CD4-positive, CD25-positive, alpha-beta regulatory T cell (primary cell): ENCODE data around the gene KLHDC3. TPM values are rescaled to one million over a fixed set of nuclear protein-coding genes. Genes with fewer than 3 reads are reported as not detected.
A peak's percentile ranks its signal among the peaks of the same experiment; 100 is the strongest.

ENCODE experiments used
- ATAC-seq, 2 donors: fragments of 150-1000 bp; cut with Tn5 transposase; one replicate each; pipeline ENCODE4 v1.10.0; 2021; ENCODE audit warnings: low read depth in 2 of 2, moderate number of reproducible peaks in 2 of 2, moderate library complexity in 1 of 2
- DNase-seq, 3 donors: peaks; one replicate each; pipeline versions ENCODE4 v3.0.0 to v3.0.0-alpha.2; 2012 to 2022; ENCODE audit warnings: mixed read lengths in 1 of 3
- H3K27ac ChIP-seq: one replicate; pipeline ENCODE4 v1.7.0; 2013; ENCODE audit warnings: mild to moderate bottlenecking, low read length; ENCODE audit not compliant: insufficient read depth, poor library complexity, severe bottlenecking
- H3K27me3 ChIP-seq: one replicate; pipeline ENCODE4 v1.7.0; 2013; ENCODE audit warnings: low read length; ENCODE audit not compliant: control insufficient read depth, insufficient read depth
- H3K36me3 ChIP-seq: one replicate; pipeline ENCODE4 v1.7.0; 2013; ENCODE audit warnings: mild to moderate bottlenecking, low read length, moderate library complexity; ENCODE audit not compliant: control insufficient read depth, insufficient read depth
- H3K4me1 ChIP-seq: 2 replicates; pipeline ENCODE4 v1.7.0; 2013; ENCODE audit warnings: mild to moderate bottlenecking, low read length; ENCODE audit not compliant: insufficient read depth, control insufficient read depth, poor library complexity, severe bottlenecking
- H3K4me3 ChIP-seq: one replicate; pipeline ENCODE4 v1.7.0; 2013; ENCODE audit warnings: low read depth, mild to moderate bottlenecking, low read length, moderate library complexity
- H3K9me3 ChIP-seq, 2 experiments: 1 replicate in 1 of 2; 2 replicates in 1 of 2; pipeline ENCODE4 v1.7.0; 2013; ENCODE audit warnings: low read length in 2 of 2, mild to moderate bottlenecking in 1 of 2, moderate library complexity in 1 of 2; ENCODE audit not compliant: control insufficient read depth in 2 of 2
- H3K27ac Mint-ChIP-seq, 3 donors: one replicate each; pipeline ENCODE4 v1.8.0; 2020 to 2022; ENCODE audit warnings: mild to moderate bottlenecking in 3 of 3, mixed read lengths in 3 of 3, moderate library complexity in 2 of 3
- H3K27me3 Mint-ChIP-seq: one replicate; pipeline ENCODE4 v1.8.0; 2022; ENCODE audit warnings: mild to moderate bottlenecking, mixed read lengths
- H3K36me3 Mint-ChIP-seq: one replicate; pipeline ENCODE4 v1.8.0; 2020; ENCODE audit warnings: mixed read lengths
- H3K4me1 Mint-ChIP-seq, 4 donors: one replicate each; pipeline ENCODE4 v1.8.0; 2020 to 2022; ENCODE audit warnings: mixed read lengths in 4 of 4, mild to moderate bottlenecking in 1 of 4
- H3K4me3 Mint-ChIP-seq, 4 donors: one replicate each; pipeline ENCODE4 v1.8.0; 2020 to 2022; ENCODE audit warnings: mild to moderate bottlenecking in 4 of 4, mixed read lengths in 4 of 4, moderate library complexity in 3 of 4
- H3K9me3 Mint-ChIP-seq, 7 donors: one replicate each; pipeline ENCODE4 v1.8.0; 2020 to 2022; ENCODE audit warnings: mixed read lengths in 7 of 7, mild to moderate bottlenecking in 3 of 7, moderate library complexity in 2 of 7
- polyA plus RNA-seq, 4 donors: library from polyadenylated mRNA; unstranded; fragments of 300-500 nt; fragmentation: Illumina TruSeq; gene quantifications; one replicate each; pipeline ENCODE4 v1.2.3, GENCODE V29; 2021
- total RNA-seq: library from RNA; stranded (reverse); gene quantifications from one replicate; pipeline ENCODE4 v1.2.3, GENCODE V29; 2022

KLHDC3 gene
- total and polyA plus RNA-seq, 5 donors from 2014 or later, result 38.6 to 130 (median 124) TPM

GRCh38 chr6:43020052-43020705 lies 6.1 kb downstream of the KLHDC3 start:
- H3K36me3 Mint-ChIP-seq, result peaks cover 27% of the 10 kb centered on the region
- Histone ChIP-seq H3K36me3 (peaks cover 37% of the 10 kb centered on the region), H3K27ac (peak overlapping the region; percentile 74), H3K27me3 (no peaks in the 10 kb centered on the region), H3K4me1 (peaks cover 36% of the 10 kb centered on the region), H3K4me3 (no peak overlapping the region), H3K9me3 (no peaks in the 10 kb centered on the region)
- H3K4me1 Mint-ChIP-seq, result peaks cover 6 to 70% (median 23%) of the 10 kb centered on the region in 4 donors
- H3K9me3 Mint-ChIP-seq, result no peaks in the 10 kb centered on the region
- H3K27ac Mint-ChIP-seq, result peak overlapping the region; percentile 60 to 88 (median 79)
- ATAC-seq (no peak), DNase-seq (no peak)
- H3K4me3 Mint-ChIP-seq, result peak overlapping the region; percentile 62 to 98 (median 78)
- H3K27me3 Mint-ChIP-seq, result no peaks in the 10 kb centered on the region

- peaks cover 31% of the 10 kb centered on the region for H3K4me1 ChIP-seq
- Mint-ChIP-seq H3K4me3 (peak overlapping the region; percentile 91 to 98 (median 93)), H3K36me3 (peaks cover 27% of the 10 kb centered on the region), H3K4me1 (peaks cover 6 to 66% (median 23%) of the 10 kb centered on the region in 4 donors), H3K27me3 (no peaks in the 10 kb centered on the region), H3K27ac (peak overlapping the region in 2 of 3 donors; percentile 87 to 88), H3K9me3 (no peaks in the 10 kb centered on the region)
- DNase-seq, result no peak
- no peaks in the 10 kb centered on the region for H3K9me3 ChIP-seq
- peak overlapping the region; percentile 66 for H3K4me3 ChIP-seq
- ATAC-seq, result no peak
- H3K27me3 ChIP-seq, result no peaks in the 10 kb centered on the region
- peak overlapping the region; percentile 74 for H3K27ac ChIP-seq
- H3K36me3 ChIP-seq, result peaks cover 41% of the 10 kb centered on the region
Measured at GRCh38 chr6:43020847-43021246, 6.8 kb downstream of the KLHDC3 start.

- peak within 1 kb of the TSS; percentile 99 for H3K4me3 ChIP-seq
- ATAC-seq (peak; percentile 82 to 91), DNase-seq (peak; percentile 48 to 66 (median 62))
- Mint-ChIP-seq H3K27ac (peak within 1 kb of the TSS; percentile 43 to 88 (median 87)), H3K27me3 (no peaks in the 10 kb centered on the region), H3K4me1 (peaks cover 6 to 62% (median 19%) of the 10 kb centered on the region in 4 donors), H3K9me3 (no peaks in the 10 kb centered on the region), H3K4me3 (peak within 1 kb of the TSS; percentile 95 to 98 (median 98)), H3K36me3 (peaks cover 27% of the 10 kb centered on the region)
- H3K27me3 ChIP-seq, result no peaks in the 10 kb centered on the region
- peaks cover 27% of the 10 kb centered on the region for H3K4me1 ChIP-seq
- no peaks in the 10 kb centered on the region for H3K9me3 ChIP-seq
- H3K27ac ChIP-seq, result peak within 1 kb of the TSS; percentile 74
- H3K36me3 ChIP-seq, result peaks cover 47% of the 10 kb centered on the region
Measured at GRCh38 chr6:43021270-43022047, 7.4 kb downstream of the KLHDC3 start, which contains the start of gene RRP36. TSS of gene RRP36 (plus strand) at chr6:43021623. CDS start at chr6:43021655, 32 bp downstream.

GRCh38 chr6:43024436-43024835 lies 10.4 kb downstream of the KLHDC3 start:
- H3K27me3 Mint-ChIP-seq, result no peaks in the 10 kb centered on the region

GRCh38 chr6:43026365-43026764 lies 12.3 kb downstream of the KLHDC3 start:
- DNase-seq (no peak), ATAC-seq (no peak)
- H3K36me3 Mint-ChIP-seq, result peaks cover 29% of the 10 kb centered on the region
- H3K27me3 ChIP-seq, result no peaks in the 10 kb centered on the region
- no peak overlapping the region for H3K27ac Mint-ChIP-seq
- H3K9me3 Mint-ChIP-seq, result no peaks in the 10 kb centered on the region
- H3K27me3 Mint-ChIP-seq, result no peaks in the 10 kb centered on the region
- H3K4me1 ChIP-seq, result peaks cover 10% of the 10 kb centered on the region
- H3K36me3 ChIP-seq, result peaks cover 54% of the 10 kb centered on the region
- no peak overlapping the region for H3K27ac ChIP-seq
- no peak overlapping the region for H3K4me3 ChIP-seq
- peaks cover 6 to 27% (median 10%) of the 10 kb centered on the region in 4 donors for H3K4me1 Mint-ChIP-seq
- no peaks in the 10 kb centered on the region for H3K9me3 ChIP-seq
- peak overlapping the region in 1 of 4 donors; percentile 38 for H3K4me3 Mint-ChIP-seq

More at GRCh38 chr6:43024436-43024835, 10.4 kb downstream of the KLHDC3 start:
- Mint-ChIP-seq H3K9me3 (no peaks in the 10 kb centered on the region), H3K4me1 (peaks cover 6 to 38% (median 12%) of the 10 kb centered on the region in 4 donors), H3K27ac (peak overlapping the region in 2 of 3 donors; percentile 16 to 17), H3K4me3 (peak overlapping the region; percentile 10 to 86 (median 66)), H3K36me3 (peaks cover 26% of the 10 kb centered on the region)
- Histone ChIP-seq H3K27ac (no peak overlapping the region), H3K4me1 (peaks cover 17% of the 10 kb centered on the region), H3K27me3 (no peaks in the 10 kb centered on the region), H3K4me3 (no peak overlapping the region), H3K36me3 (peaks cover 51% of the 10 kb centered on the region), H3K9me3 (no peaks in the 10 kb centered on the region)
- no peak for DNase-seq
- no peak for ATAC-seq

GRCh38 chr6:43029120-43029519 lies 15.1 kb downstream of the KLHDC3 start:
- no peak overlapping the region for H3K27ac ChIP-seq
- no peaks in the 10 kb centered on the region for H3K9me3 Mint-ChIP-seq
- peaks cover 5 to 12% (median 8%) of the 10 kb centered on the region in 4 donors for H3K4me1 Mint-ChIP-seq
- H3K4me3 Mint-ChIP-seq, result peak overlapping the region in 1 of 4 donors; percentile 32
- peaks cover 62% of the 10 kb centered on the region for H3K36me3 ChIP-seq
- H3K9me3 ChIP-seq, result no peaks in the 10 kb centered on the region
- peaks cover 38% of the 10 kb centered on the region for H3K36me3 Mint-ChIP-seq
- H3K4me1 ChIP-seq, result no peaks in the 10 kb centered on the region
- H3K27ac Mint-ChIP-seq, result no peak overlapping the region
- H3K4me3 ChIP-seq, result no peak overlapping the region
- DNase-seq (no peak), ATAC-seq (no peak)
- no peaks in the 10 kb centered on the region for H3K27me3 Mint-ChIP-seq
- H3K27me3 ChIP-seq, result no peaks in the 10 kb centered on the region

- no peak overlapping the region for H3K27ac ChIP-seq
- Mint-ChIP-seq H3K4me1 (peaks cover 0 to 5% (median 1%) of the 10 kb centered on the region in 4 donors), H3K4me3 (no peak overlapping the region), H3K27me3 (no peaks in the 10 kb centered on the region), H3K9me3 (no peaks in the 10 kb centered on the region), H3K27ac (no peak overlapping the region), H3K36me3 (peaks cover 30% of the 10 kb centered on the region)
- H3K4me1 ChIP-seq, result no peaks in the 10 kb centered on the region
- ATAC-seq (no peak), DNase-seq (no peak)
- peaks cover 44% of the 10 kb centered on the region for H3K36me3 ChIP-seq
- no peaks in the 10 kb centered on the region for H3K27me3 ChIP-seq
- H3K9me3 ChIP-seq, result no peaks in the 10 kb centered on the region
- H3K4me3 ChIP-seq, result no peak overlapping the region
Measured at GRCh38 chr6:43032326-43032725, 18.3 kb downstream of the KLHDC3 start.
